HG03045 (cell line): ENCODE measurements around the gene WDR64.
"Not testable (repeated sequence)": the region's sequence is repeated elsewhere in the genome, so short reads cannot be mapped to it uniquely, and the experiment has no call there.

Source experiments
- ATAC-seq: cut with Tn5 transposase; IDR thresholded peaks from one replicate; pipeline ENCODE4 v1.9.1; 2021; ENCODE audit warnings: mild to moderate bottlenecking, moderate library complexity; ENCODE audit not compliant: unreplicated experiment

The WDR64 gene

DNA sequence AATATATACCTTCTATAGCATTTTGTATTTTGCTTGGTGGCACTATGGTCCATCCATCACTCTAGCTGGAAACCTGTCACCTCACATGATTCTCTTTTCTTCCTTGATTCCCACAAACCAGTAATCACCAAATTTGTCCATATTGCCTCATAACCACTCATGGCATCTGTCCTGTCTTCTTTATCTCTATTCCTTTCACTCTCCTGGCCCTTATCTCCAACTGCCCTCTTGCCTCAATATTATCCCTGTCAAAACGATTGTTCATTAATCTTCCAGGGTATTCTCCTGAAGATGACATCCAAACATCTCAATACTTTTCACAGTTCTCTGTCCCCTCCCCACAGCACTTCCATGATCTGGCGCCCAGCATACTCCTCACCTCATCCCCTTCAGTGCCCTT lies 46.1 kb downstream of the WDR64 start:
- no peak for ATAC-seq

GRCh38 chr1:241701483-241702295 lies 49.6 kb downstream of the WDR64 start:
- no peak for ATAC-seq

- ATAC-seq: no peak
These were observed 50.6 kb downstream of the WDR64 start for GRCh38 chr1:241702442-241703373.

DNA sequence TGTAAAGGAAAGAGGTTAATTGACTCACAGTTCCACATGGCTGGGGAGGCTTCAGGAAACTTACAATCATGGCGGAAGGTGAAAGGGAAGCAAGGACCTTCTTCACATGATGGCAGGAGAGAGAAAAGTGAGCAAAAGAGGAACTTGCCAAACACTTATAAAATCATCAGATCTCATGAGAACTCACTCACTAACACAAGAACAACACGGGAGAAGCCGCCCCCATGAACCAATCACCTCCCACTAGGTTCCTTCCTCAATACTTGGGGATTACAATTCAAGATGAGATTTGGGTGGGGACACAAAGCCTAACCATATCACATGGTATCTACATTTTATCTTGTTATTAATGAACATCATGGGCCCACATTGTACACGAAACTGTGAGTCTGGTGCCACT lies 51.7 kb downstream of the WDR64 start:
- ATAC-seq: not testable (repeated sequence)

DNA sequence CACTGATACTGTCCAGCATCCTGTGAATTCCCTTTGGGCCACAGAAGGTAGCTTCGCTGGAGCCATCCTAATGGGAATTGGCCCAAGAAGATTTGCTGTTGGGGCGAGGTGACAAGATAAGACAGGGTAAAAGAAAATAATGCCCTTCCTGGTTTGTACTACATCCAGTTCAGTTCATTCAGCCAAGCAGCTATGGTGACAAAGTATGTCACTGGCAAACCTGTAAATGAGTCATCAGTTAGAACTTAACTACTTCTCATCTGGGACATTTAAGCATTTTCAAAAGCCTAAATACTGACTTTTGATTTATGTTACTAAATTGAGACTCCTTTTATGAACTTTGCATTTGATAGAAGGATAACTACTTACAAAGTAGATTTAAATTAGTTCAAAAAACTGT lies 54.2 kb downstream of the WDR64 start:
- ATAC-seq: no peak

DNA sequence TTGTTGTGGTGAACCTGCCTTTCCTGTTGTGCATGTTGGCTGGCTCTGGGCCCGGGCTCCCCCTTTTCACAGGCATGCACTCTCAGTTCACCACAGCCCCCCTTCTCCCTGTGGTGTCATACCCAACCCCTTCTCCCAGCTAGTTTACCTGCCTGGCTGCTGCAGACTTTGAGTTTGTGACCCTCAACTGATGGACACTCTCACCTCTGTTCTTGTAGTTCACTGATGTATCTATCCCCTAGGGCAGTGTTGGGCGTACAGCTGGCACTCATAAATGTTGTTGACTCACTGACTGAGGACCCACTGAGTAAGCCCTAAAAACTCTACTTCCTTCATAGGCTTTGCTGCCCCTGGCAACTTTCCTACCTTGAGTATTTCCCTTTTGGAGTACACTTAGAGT lies 54.9 kb downstream of the WDR64 start:
- no peak for ATAC-seq

GRCh38 chr1:241707442-241707841 lies 55.4 kb downstream of the WDR64 start:
- ATAC-seq: no peak

GRCh38 chr1:241711326-241711725 lies 59.2 kb downstream of the WDR64 start:
- no peak for ATAC-seq

GRCh38 chr1:241713316-241713715 lies 61.2 kb downstream of the WDR64 start:
- no peak for ATAC-seq

DNA sequence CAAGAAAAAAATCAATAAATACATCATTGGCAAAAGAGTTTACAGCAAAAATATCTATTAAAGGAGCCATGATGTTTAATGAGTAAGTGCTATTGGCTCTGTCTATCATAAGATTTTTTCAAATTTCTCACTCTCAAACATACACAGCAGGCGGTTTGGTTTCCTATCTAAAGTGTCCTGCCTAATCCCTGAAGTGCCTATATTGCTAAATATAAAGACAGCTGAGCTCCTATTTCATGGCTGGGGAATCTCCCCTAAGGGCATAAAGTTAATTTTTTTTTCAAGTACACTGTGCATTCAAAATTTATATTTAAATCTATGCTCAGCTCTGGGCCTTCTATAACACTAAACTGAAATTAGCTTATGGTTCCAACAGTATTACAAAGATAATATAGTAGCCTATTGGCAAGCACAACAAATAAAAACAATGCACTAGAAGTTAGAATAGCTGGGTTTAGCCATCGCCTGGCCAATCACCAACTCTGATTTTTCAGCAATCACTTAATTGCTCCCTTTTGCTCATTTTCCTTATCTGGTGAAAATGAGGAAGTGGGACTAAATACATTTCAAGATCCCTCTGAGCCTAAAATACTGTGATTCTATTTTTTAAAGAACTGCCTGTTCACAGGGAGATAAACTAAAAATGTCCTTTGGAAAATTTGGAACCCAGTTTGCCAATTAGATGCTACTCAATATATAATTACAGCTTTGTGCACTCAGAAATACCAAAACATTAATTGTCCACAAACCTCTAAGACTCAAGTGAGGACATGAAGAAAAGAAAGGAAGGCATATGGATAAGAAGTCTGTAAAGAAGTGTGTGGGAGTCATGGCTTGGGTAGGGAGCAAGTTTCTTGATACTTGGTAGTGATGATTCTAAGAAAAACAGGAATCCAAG lies 62.5 kb downstream of the WDR64 start:
- no peak for ATAC-seq

- ATAC-seq: no peak
These were observed 63.4 kb downstream of the WDR64 start for GRCh38 chr1:241715435-241715834.

DNA sequence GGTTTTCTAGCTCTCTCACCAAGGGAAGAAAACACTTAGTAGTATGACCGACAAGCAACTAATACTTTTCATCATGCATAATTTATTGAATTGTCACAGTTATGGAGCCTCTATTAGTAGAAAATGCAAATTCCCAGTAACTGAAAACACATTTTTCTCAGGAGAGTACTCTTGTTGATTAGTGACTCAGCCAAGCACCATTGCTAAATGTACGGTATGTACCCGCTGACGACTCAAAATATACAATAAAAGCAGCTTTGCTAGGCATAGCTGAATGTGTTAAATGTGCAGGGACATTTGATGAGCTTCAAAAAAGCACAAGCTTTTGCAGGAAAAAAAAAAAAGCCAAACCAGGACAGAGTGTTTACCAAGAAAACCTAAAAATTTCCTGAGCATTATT lies 63.9 kb downstream of the WDR64 start:
- ATAC-seq: no peak

GRCh38 chr1:241716915-241717656 lies 65.0 kb downstream of the WDR64 start:
- no peak for ATAC-seq

DNA sequence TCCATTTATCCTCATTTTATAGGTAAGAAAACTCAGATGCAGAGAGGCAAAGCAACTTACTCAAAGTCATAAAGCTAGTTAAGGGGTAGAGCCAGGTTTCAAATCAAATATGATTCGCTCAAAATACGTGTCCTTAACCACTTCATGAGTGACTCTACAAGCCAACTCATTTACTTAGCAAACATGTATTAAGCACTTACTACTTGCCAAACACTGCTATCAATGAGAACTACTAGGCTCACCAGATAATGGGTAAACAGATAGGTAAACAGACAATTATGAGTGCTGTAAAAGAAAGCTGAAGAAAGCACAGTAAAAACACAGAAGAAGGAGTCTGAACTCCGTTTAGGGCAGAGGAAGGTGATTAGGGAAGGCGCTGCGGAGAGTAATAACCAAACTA lies 65.9 kb downstream of the WDR64 start:
- ATAC-seq: no peak

GRCh38 chr1:241721011-241721410 lies 68.9 kb downstream of the WDR64 start:
- no peak for ATAC-seq

DNA sequence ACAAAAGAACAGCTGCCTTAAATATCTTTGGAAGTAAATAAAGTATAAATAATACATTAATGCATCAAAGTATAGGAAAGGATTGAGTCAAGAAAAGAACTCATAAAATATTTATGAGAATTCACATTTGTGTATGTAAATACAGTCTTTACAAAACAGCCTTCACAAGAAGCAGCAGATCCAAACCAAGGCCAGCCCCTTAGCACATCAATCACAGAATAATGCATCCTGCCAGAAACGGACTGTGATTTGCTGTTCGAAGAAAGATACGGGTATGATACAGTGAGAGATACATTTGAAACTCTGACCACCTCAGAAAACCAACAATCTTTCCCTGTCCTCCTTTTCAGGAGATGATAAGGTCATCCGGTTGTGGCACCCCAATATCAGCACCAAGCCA lies 70.9 kb downstream of the WDR64 start:
- no peak for ATAC-seq

GRCh38 chr1:241724741-241725356 lies 72.8 kb downstream of the WDR64 start:
- ATAC-seq: no peak

- no peak for ATAC-seq
These were observed 78.0 kb downstream of the WDR64 start for GRCh38 chr1:241730031-241730430.

DNA sequence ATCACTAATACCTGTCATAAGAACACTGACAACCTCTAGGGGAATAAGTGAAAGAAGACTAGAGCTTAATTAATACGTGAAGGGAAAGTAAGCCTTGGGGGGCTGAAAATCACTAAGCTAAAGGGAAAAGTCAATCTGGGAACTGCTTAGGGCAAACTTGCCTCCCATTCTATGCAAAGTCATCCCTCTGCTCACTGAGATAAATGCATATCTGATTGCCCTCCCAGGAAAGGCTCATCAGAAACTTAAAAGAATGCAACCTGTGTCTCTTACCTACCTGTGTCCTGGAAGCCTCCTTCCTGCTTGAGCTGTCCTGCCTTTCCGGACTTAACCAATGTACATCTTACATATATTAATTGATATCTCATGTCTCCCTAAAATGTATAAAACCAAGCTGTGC lies 81.8 kb downstream of the WDR64 start:
- ATAC-seq: no peak

DNA sequence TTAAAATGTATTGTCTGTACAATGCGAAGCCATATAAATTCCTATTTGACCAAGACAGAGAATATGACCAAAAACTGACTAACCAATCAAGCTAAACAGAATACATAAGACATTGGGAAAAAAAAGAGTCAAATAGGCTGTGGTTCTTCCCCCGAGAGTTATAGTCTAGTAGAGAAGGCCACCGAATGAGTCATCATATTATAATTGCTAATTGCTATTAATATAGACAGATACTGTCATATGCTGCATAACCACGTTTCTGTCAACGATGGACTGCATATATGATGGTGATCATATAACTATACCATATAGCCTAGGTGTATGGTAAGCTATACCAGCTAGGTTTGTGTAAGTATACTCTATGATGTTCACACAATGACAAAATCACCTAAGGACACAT lies 82.5 kb downstream of the WDR64 start:
- no peak for ATAC-seq
